COLO668 (cell line): ENCODE data around the gene GHRH.

Source experiments
- DNase-seq: peaks from one replicate; lab custom pipeline; 2025; ENCODE audit not compliant: unreplicated experiment; lab: John Stamatoyannopoulos, UW

Gene GHRH

GRCh38 chr20:37209661-37210314 is 51.8 kb downstream of the GHRH start:
- no peak for DNase-seq

GRCh38 chr20:37209193-37209592 is 52.4 kb downstream of the GHRH start:
- DNase-seq: no peak

GRCh38 chr20:37207171-37207570 is 54.4 kb downstream of the GHRH start:
- no peak for DNase-seq

GRCh38 chr20:37205794-37206193 is 55.8 kb downstream of the GHRH start:
- no peak for DNase-seq

- no peak for DNase-seq
Measured at GRCh38 chr20:37205130-37205529, 56.5 kb downstream of the GHRH start.

- DNase-seq: no peak
Measured at GRCh38 chr20:37204056-37204455, 57.6 kb downstream of the GHRH start.

- no peak for DNase-seq
Measured at GRCh38 chr20:37202267-37202943, 59.2 kb downstream of the GHRH start.

GRCh38 chr20:37201827-37202162 is 59.8 kb downstream of the GHRH start:
- DNase-seq: no peak
